Stimulated activated CD4-positive, alpha-beta T cell treated with anti-CD3 and anti-CD28 coated beads, Interleukin-4, amount 100 ng/mL, for 1 hour (primary cell): ENCODE results near the gene ALOX12B.
"Not testable (repeated sequence)": the region's sequence is repeated elsewhere in the genome, so short reads cannot be mapped to it uniquely, and the experiment has no call there.

Experiments used
- DNase-seq: peaks from one replicate; pipeline ENCODE4 v3.0.0-alpha.2; 2020

Gene ALOX12B

GRCh38 chr17:8081876-8082275, 5.6 kb downstream of the ALOX12B start:
- DNase-seq: no peak

- no peak for DNase-seq
These were observed 6.7 kb downstream of the ALOX12B start for GRCh38 chr17:8080799-8081219.

- DNase-seq: no peak
These were observed 7.2 kb downstream of the ALOX12B start for GRCh38 chr17:8080208-8080798.

- peak; percentile 81 for DNase-seq
These were observed 8.0 kb downstream of the ALOX12B start for GRCh38 chr17:8079291-8080207.

GRCh38 chr17:8077939-8078338, 9.6 kb downstream of the ALOX12B start:
- DNase-seq: not testable (repeated sequence)

- DNase-seq: no peak
These were observed 10.8 kb downstream of the ALOX12B start for GRCh38 chr17:8076502-8077266.

GRCh38 chr17:8075574-8076342, 11.8 kb downstream of the ALOX12B start:
- DNase-seq: no peak

- DNase-seq: no peak
These were observed 12.4 kb downstream of the ALOX12B start for GRCh38 chr17:8075081-8075480.

GRCh38 chr17:8074554-8074953, 13.0 kb downstream of the ALOX12B start:
- DNase-seq: no peak

GRCh38 chr17:8073627-8074484, 13.7 kb downstream of the ALOX12B start:
- peak; percentile 91 for DNase-seq

- peak; percentile 46 for DNase-seq
These were observed 14.6 kb downstream of the ALOX12B start for GRCh38 chr17:8072729-8073461.

GRCh38 chr17:8072341-8072728, 15.2 kb downstream of the ALOX12B start:
- DNase-seq: peak; percentile 13

GRCh38 chr17:8071496-8071895, 16.0 kb downstream of the ALOX12B start:
- no peak for DNase-seq

GRCh38 chr17:8069587-8069860, 18.0 kb downstream of the ALOX12B start:
- DNase-seq: no peak

GRCh38 chr17:8068736-8069586, 18.6 kb downstream of the ALOX12B start:
- no peak for DNase-seq

GRCh38 chr17:8067806-8068205, 19.7 kb downstream of the ALOX12B start:
- no peak for DNase-seq

- no peak for DNase-seq
These were observed 20.4 kb downstream of the ALOX12B start for GRCh38 chr17:8066841-8067775.

GRCh38 chr17:8064561-8065019, 22.9 kb downstream of the ALOX12B start:
- no peak for DNase-seq
